Hepatocyte (in vitro differentiated cells): ENCODE measurements around the gene RHBDL2.

Experiments
- CTCF ChIP-seq: fragments of 200-600 bp; sonication (generic); IDR thresholded peaks from 2 replicates; pipeline ENCODE4 v1.5.1; 2016; ENCODE audit warnings: antibody characterized with exemption, mild to moderate bottlenecking; ENCODE audit not compliant: poor library complexity
- EZH2 ChIP-seq: fragments of 200-600 bp; sonication (generic); IDR thresholded peaks from 2 replicates; pipeline ENCODE4 v1.6.1; 2016; ENCODE audit warnings: antibody characterized with exemption, mild to moderate bottlenecking, borderline replicate concordance
- EZH2phosphoT487 ChIP-seq: fragments of 200-600 bp; sonication (generic); IDR thresholded peaks from one replicate; pipeline ENCODE4 v1.6.1; 2018; ENCODE audit warnings: antibody characterized with exemption, mild to moderate bottlenecking, low read depth, moderate library complexity; ENCODE audit not compliant: unreplicated experiment, severe bottlenecking

- TF ChIP-seq CTCF (no peak), EZH2 (no peak), EZH2phosphoT487 (no peak)
Measured at GRCh38 chr1:38929476-38929875, 12.2 kb downstream of the RHBDL2 start.
